HFFc6 (cell line): ENCODE data around the gene SERPINB8. TPM values are rescaled to one million over a fixed set of nuclear protein-coding genes. Genes with fewer than 3 reads are reported as not detected.

Experiments used
- DNase-seq: peaks from one replicate; pipeline ENCODE4 v3.0.0-alpha.2; 2018
- H3K27ac Mint-ChIP-seq: 2 replicates; pipeline ENCODE4 v1.8.0; 2020; ENCODE audit warnings: mild to moderate bottlenecking, mixed read lengths
- H3K27me3 Mint-ChIP-seq: 2 replicates; pipeline ENCODE4 v1.8.0; 2021; ENCODE audit warnings: mild to moderate bottlenecking, moderate library complexity, mixed read lengths; ENCODE audit not compliant: insufficient read depth
- H3K36me3 Mint-ChIP-seq: 2 replicates; pipeline ENCODE4 v1.8.0; 2021; ENCODE audit warnings: low read depth, mixed read lengths
- H3K4me1 Mint-ChIP-seq: 2 replicates; pipeline ENCODE4 v1.8.0; 2020; ENCODE audit warnings: low read depth, mixed read lengths
- H3K4me3 Mint-ChIP-seq: 2 replicates; pipeline ENCODE4 v1.8.0; 2020; ENCODE audit warnings: mild to moderate bottlenecking, moderate library complexity, mixed read lengths
- H3K9me3 Mint-ChIP-seq: 2 replicates; pipeline ENCODE4 v1.8.0; 2020; ENCODE audit warnings: mild to moderate bottlenecking, mixed read lengths
- CTCF ChIP-seq: fragments of 200-600 bp; sonication (generic); IDR thresholded peaks from 2 replicates; pipeline ENCODE4 v1.5.0; 2021; ENCODE audit warnings: antibody characterized with exemption, mild to moderate bottlenecking
- total RNA-seq, 6 experiments: library from RNA; stranded (reverse); fragmentation: NEBNext Ultra II Directional; extraction: Animal tissue kit (Norgen Biotek cat#: 25700); gene quantifications; 2 replicates in 1 of 6; 3 replicates in 5 of 6; pipeline ENCODE4 v1.2.3, GENCODE V29; 2021

The SERPINB8 gene
- total RNA-seq, 6 experiments from 2014 or later, result 32.6 to 42.9 (median 36.9) TPM

- no peaks in the 10 kb centered on the region; the same call in 1 of the 2 replicates for H3K9me3 Mint-ChIP-seq
- peak; percentile 60 for DNase-seq
- no peak overlapping the region for H3K27ac Mint-ChIP-seq
- peak; percentile 96 for TF ChIP-seq CTCF
- peaks cover 32% of the 10 kb centered on the region for H3K4me1 Mint-ChIP-seq
- no peak overlapping the region for H3K4me3 Mint-ChIP-seq
- H3K27me3 Mint-ChIP-seq, result no peaks in the 10 kb centered on the region; the same call in 1 of the 2 replicates
- no peaks in the 10 kb centered on the region; the same call in 1 of the 2 replicates for H3K36me3 Mint-ChIP-seq
Measured at GRCh38 chr18:63994783-63995399, 25.0 kb downstream of the SERPINB8 start.

- H3K27ac Mint-ChIP-seq, result 0 out of 2 replicates have a peak overlapping the region, but pooled peaks have one; percentile 38
Measured at GRCh38 chr18:63997041-63997440, 27.2 kb downstream of the SERPINB8 start.

GRCh38 chr18:63997606-63998005 lies 27.7 kb downstream of the SERPINB8 start:
- H3K4me3 Mint-ChIP-seq, result no peak overlapping the region
- peak; percentile 27 for DNase-seq
- H3K27me3 Mint-ChIP-seq, result peaks cover 11% of the 10 kb centered on the region
- TF ChIP-seq CTCF, result no peak
- no peaks in the 10 kb centered on the region; the same call in 1 of the 2 replicates for H3K9me3 Mint-ChIP-seq
- no peaks in the 10 kb centered on the region for H3K36me3 Mint-ChIP-seq
- peaks cover 17% of the 10 kb centered on the region for H3K4me1 Mint-ChIP-seq
- H3K27ac Mint-ChIP-seq, result peak overlapping the region; percentile 38; the same call in 1 of the 2 replicates

More at GRCh38 chr18:63997041-63997440, 27.2 kb downstream of the SERPINB8 start:
- Mint-ChIP-seq H3K27me3 (peaks cover 7% of the 10 kb centered on the region), H3K9me3 (no peaks in the 10 kb centered on the region; the same call in 1 of the 2 replicates), H3K4me3 (no peak overlapping the region), H3K4me1 (peaks cover 17% of the 10 kb centered on the region), H3K36me3 (no peaks in the 10 kb centered on the region)
- DNase-seq, result peak; percentile 29
- no peak for TF ChIP-seq CTCF

- H3K27ac Mint-ChIP-seq, result no peak overlapping the region
- H3K27me3 Mint-ChIP-seq, result peaks cover 15% of the 10 kb centered on the region
- peaks cover 17% of the 10 kb centered on the region for H3K4me1 Mint-ChIP-seq
- no peak for TF ChIP-seq CTCF
- H3K36me3 Mint-ChIP-seq, result no peaks in the 10 kb centered on the region
- no peak overlapping the region for H3K4me3 Mint-ChIP-seq
- no peak for DNase-seq
- no peaks in the 10 kb centered on the region; the same call in 1 of the 2 replicates for H3K9me3 Mint-ChIP-seq
Measured at GRCh38 chr18:63999871-64000270, 30.0 kb downstream of the SERPINB8 start.

GRCh38 chr18:64002581-64002980 lies 32.7 kb downstream of the SERPINB8 start:
- DNase-seq, result no peak
- TF ChIP-seq CTCF, result no peak
- peaks cover 6% of the 10 kb centered on the region for H3K4me1 Mint-ChIP-seq
- no peak overlapping the region for H3K4me3 Mint-ChIP-seq
- H3K9me3 Mint-ChIP-seq, result no peaks in the 10 kb centered on the region
- peaks cover 19% of the 10 kb centered on the region for H3K27me3 Mint-ChIP-seq
- no peak overlapping the region for H3K27ac Mint-ChIP-seq
- no peaks in the 10 kb centered on the region for H3K36me3 Mint-ChIP-seq
